Peyer's patch (tissue), 4 donors: ENCODE data around the gene ZDHHC3. TPM values are rescaled to one million over a fixed set of nuclear protein-coding genes. Genes with fewer than 3 reads are reported as not detected.

ENCODE experiments used
- DNase-seq, 3 donors: peaks; one replicate each; pipeline ENCODE4 v3.0.0-alpha.2; 2017 to 2019
- H3K27ac ChIP-seq, 4 donors: fragments of 200-600 bp; sonication (generic); one replicate each; pipeline ENCODE4 v1.5.1; 2016 to 2019
- H3K27me3 ChIP-seq, 2 donors: fragments of 200-600 bp; sonication (generic); one replicate each; pipeline ENCODE4 v1.5.1; 2019
- H3K36me3 ChIP-seq, 3 donors: fragments of 200-600 bp; sonication (generic); one replicate each; pipeline ENCODE4 v1.5.1; 2016 to 2019
- H3K4me1 ChIP-seq, 4 donors: fragments of 200-600 bp; sonication (generic); one replicate each; pipeline ENCODE4 v1.5.1; 2016 to 2019
- H3K4me3 ChIP-seq, 4 donors: fragments of 200-600 bp; sonication (generic); 1 replicate in 3 of 4; 2 replicates in 1 of 4; pipeline ENCODE4 v1.5.1; 2016 to 2019; ENCODE audit warnings: mild to moderate bottlenecking in 1 of 4
- H3K9me3 ChIP-seq, 4 donors: fragments of 200-600 bp; sonication (generic); one replicate each; pipeline ENCODE4 v1.5.1; 2016 to 2019; ENCODE audit warnings: mild to moderate bottlenecking in 1 of 4
- CTCF ChIP-seq, 6 experiments: fragments of 450-650 bp in 4 of 6; fragments of 200-600 bp in 2 of 6; sonication (generic) in 1 of 6; IDR thresholded peaks; one replicate each; pipeline ENCODE4 v1.5.1; 2017 to 2019; ENCODE audit warnings: antibody characterized with exemption in 6 of 6, mild to moderate bottlenecking in 3 of 6, moderate library complexity in 1 of 6
- POLR2A ChIP-seq, 2 donors: fragments of 450-650 bp; IDR thresholded peaks; one replicate each; pipeline ENCODE4 v1.5.1; 2017; ENCODE audit warnings: antibody characterized with exemption in 2 of 2, mild to moderate bottlenecking in 2 of 2, moderate library complexity in 2 of 2
- total RNA-seq, 4 donors: library from RNA; depleted of rRNA; stranded (reverse); fragments of >200 nt; gene quantifications; one replicate each; pipeline ENCODE4 v1.1.0, GENCODE V29; 2016

ZDHHC3 gene
- total RNA-seq, 4 donors from 2014 or later, result 70.1 to 190 (median 152) TPM

DNA sequence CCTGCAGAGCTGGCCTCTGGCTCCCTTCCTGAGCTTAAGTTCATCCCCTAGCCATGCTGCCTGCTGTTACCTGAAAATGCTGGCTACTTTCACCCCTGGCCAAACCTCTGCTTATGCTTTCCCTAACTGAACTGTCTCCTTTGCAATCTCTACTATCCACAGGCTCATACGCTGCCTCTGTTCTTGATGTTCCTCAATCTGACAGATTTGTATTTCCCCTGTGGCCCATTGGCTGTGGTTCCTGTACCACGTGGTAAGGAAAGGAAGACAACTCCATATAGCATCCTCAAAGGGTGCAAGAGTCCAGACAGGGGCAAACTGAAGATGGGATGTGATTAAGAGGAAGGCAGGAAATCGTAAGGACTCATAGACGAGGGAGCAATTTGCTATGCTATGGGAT, 68.4 kb downstream of the ZDHHC3 start:
- peak in 1 of 3 donors; percentile 10 for DNase-seq
- Histone ChIP-seq H3K4me3 (no peak overlapping the region), H3K9me3 (no peaks in the 10 kb centered on the region), H3K27me3 (no peaks in the 10 kb centered on the region), H3K4me1 (no peaks in the 10 kb centered on the region), H3K36me3 (no peaks in the 10 kb centered on the region), H3K27ac (no peak overlapping the region)
- TF ChIP-seq POLR2A (IDR thresholded peaks at IDR 0.05) (no peak), CTCF (IDR thresholded peaks at IDR 0.05) (no peak)

- H3K9me3 ChIP-seq, result no peaks in the 10 kb centered on the region
- H3K4me3 ChIP-seq, result no peak overlapping the region
- TF ChIP-seq CTCF (IDR thresholded peaks at IDR 0.05) (no peak), POLR2A (IDR thresholded peaks at IDR 0.05) (no peak)
- no peaks in the 10 kb centered on the region for H3K27me3 ChIP-seq
- H3K27ac ChIP-seq, result no peak overlapping the region
- DNase-seq, result peak in 1 of 3 donors; percentile 13
- H3K36me3 ChIP-seq, result no peaks in the 10 kb centered on the region
- no peaks in the 10 kb centered on the region for H3K4me1 ChIP-seq
Observed at GRCh38 chr3:44906997-44907396, 69.0 kb downstream of the ZDHHC3 start.

DNA sequence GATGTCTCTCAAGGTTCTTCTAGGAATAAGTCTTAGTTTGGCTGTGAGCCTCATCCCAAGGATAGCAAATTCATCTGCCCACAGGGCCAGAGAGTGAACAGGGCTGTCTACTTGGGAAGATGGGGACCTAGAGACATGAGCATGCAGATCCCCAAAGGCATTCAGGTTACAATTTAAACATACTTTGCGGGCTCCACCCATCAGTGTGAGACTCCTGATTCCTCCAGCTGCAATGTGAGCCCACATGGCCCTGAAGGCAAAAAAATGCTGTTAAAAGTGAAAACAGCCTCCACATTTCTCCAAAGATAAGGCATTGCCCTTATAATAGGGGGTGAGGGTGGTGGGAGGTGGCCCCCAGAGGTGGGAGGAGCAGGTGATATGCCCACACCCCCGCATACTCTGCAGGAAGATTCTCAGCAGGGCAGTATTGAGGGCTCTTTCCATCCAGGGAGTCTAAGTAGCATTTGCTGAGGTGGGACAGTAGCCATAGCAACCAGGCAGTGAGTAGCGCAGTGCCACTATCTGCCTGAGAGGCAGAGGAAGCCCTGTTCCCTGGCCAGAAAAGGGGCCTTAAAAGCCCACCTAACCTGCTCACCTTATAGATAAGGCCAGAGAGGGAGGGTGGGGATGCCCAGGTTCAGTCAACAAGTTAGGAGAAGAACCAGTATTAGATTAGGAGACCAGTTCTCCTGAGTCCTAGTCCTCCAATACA, 70.4 kb downstream of the ZDHHC3 start:
- Histone ChIP-seq H3K9me3 (no peaks in the 10 kb centered on the region), H3K4me3 (no peak overlapping the region), H3K36me3 (no peaks in the 10 kb centered on the region), H3K27me3 (no peaks in the 10 kb centered on the region), H3K4me1 (no peaks in the 10 kb centered on the region), H3K27ac (no peak overlapping the region)
- DNase-seq, result peak in 1 of 3 donors; percentile 8
- TF ChIP-seq CTCF (IDR thresholded peaks at IDR 0.05) (no peak), POLR2A (IDR thresholded peaks at IDR 0.05) (no peak)

- no peaks in the 10 kb centered on the region for H3K27me3 ChIP-seq
- no peaks in the 10 kb centered on the region for H3K9me3 ChIP-seq
- TF ChIP-seq CTCF (IDR thresholded peaks at IDR 0.05) (no peak), POLR2A (IDR thresholded peaks at IDR 0.05) (no peak)
- no peaks in the 10 kb centered on the region for H3K36me3 ChIP-seq
- no peak overlapping the region for H3K27ac ChIP-seq
- peak in 1 of 3 donors; percentile 29 for DNase-seq
- no peaks in the 10 kb centered on the region for H3K4me1 ChIP-seq
- H3K4me3 ChIP-seq, result no peak overlapping the region
Observed at GRCh38 chr3:44903751-44904150, 72.2 kb downstream of the ZDHHC3 start.

DNA sequence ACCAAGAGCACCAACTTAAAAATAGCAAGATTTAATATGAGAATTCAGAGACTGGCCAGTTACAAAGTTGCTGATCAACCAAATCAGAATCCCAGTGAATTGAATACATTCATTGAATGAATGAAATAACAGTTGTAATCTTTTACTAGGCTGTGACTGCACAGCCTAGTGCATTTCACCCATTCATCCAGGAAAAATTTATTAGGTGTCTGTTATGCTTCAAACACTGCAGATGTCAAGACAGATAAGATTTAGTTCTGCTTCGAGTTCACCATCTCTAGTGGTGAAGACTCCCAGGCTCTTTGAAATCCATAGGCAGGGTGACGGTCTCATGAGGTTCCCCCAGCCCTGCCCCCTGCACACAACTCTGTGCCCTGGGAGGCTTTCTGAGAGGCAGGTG, 72.7 kb downstream of the ZDHHC3 start:
- no peak overlapping the region for H3K4me3 ChIP-seq
- no peak for DNase-seq
- H3K4me1 ChIP-seq, result no peaks in the 10 kb centered on the region
- TF ChIP-seq POLR2A (IDR thresholded peaks at IDR 0.05), result no peak
- H3K27me3 ChIP-seq, result no peaks in the 10 kb centered on the region
- H3K27ac ChIP-seq, result no peak overlapping the region
- H3K36me3 ChIP-seq, result no peaks in the 10 kb centered on the region
- no peaks in the 10 kb centered on the region for H3K9me3 ChIP-seq

DNA sequence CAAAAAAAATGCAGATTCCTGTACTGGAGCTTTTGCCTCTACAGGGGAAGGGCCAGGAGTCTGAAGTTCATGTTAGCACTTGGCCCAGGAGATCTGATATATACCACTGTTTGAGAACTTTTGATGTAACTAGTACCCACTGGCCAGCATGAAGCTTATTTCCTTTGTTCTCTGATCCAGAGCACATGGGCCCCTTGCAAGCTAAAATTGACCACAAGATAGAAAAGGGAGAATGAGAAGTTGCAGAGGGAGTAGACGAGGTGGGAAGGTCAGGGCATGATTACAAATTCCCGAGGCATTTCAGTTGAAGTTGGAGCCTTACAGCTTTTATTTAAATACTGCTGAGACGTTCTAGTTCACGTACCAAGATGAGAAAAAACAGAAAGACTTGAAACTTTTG, 73.3 kb downstream of the ZDHHC3 start:
- H3K4me3 ChIP-seq, result no peak overlapping the region
- no peaks in the 10 kb centered on the region for H3K9me3 ChIP-seq
- TF ChIP-seq POLR2A (IDR thresholded peaks at IDR 0.05) (no peak), CTCF (IDR thresholded peaks at IDR 0.05) (no peak)
- H3K36me3 ChIP-seq, result no peaks in the 10 kb centered on the region
- no peak for DNase-seq
- no peaks in the 10 kb centered on the region for H3K27me3 ChIP-seq
- H3K4me1 ChIP-seq, result no peaks in the 10 kb centered on the region
- no peak overlapping the region for H3K27ac ChIP-seq
